Mesenteric fat pad (tissue), 1 donor: ENCODE results near the gene FMNL2. TPM values are rescaled to one million over a fixed set of nuclear protein-coding genes. Genes with fewer than 3 reads are reported as not detected.

ENCODE experiments used
- DNase-seq: peaks from one replicate; pipeline ENCODE4 v3.0.0-alpha.2; 2020; ENCODE audit warnings: low spot score
- total RNA-seq: library from RNA; stranded (reverse); fragmentation: NEBNext Ultra II Directional; extraction: Animal tissue kit (Norgen Biotek cat#: 25700); gene quantifications from one replicate; pipeline ENCODE4 v1.2.1, GENCODE V29; 2021
- donor health status: DM: yes; HTN: yes; CAD: no.

The FMNL2 gene
- total RNA-seq, 1 donor from 2014 or later, result 57.6 TPM

GRCh38 chr2:152446213-152446612 lies 111.2 kb downstream of the FMNL2 start:
- no peak for DNase-seq

- no peak for DNase-seq
Measured at GRCh38 chr2:152447897-152448296, 112.9 kb downstream of the FMNL2 start.

- DNase-seq, result no peak
Measured at GRCh38 chr2:152448606-152449005, 113.6 kb downstream of the FMNL2 start.

- no peak for DNase-seq
Measured at GRCh38 chr2:152449578-152449977, 114.6 kb downstream of the FMNL2 start.

GRCh38 chr2:152450176-152450575 lies 115.2 kb downstream of the FMNL2 start:
- DNase-seq, result no peak

- DNase-seq, result no peak
Measured at GRCh38 chr2:152452256-152452973, 117.4 kb downstream of the FMNL2 start.

GRCh38 chr2:152453129-152453911 lies 118.3 kb downstream of the FMNL2 start:
- DNase-seq, result no peak

- DNase-seq, result no peak
Measured at GRCh38 chr2:152454371-152454770, 119.4 kb downstream of the FMNL2 start.

- DNase-seq, result no peak
Measured at GRCh38 chr2:152454960-152455359, 120.0 kb downstream of the FMNL2 start.

GRCh38 chr2:152455738-152456137 lies 120.8 kb downstream of the FMNL2 start:
- no peak for DNase-seq

GRCh38 chr2:152456262-152456661 lies 121.3 kb downstream of the FMNL2 start:
- DNase-seq, result no peak

- DNase-seq, result no peak
Measured at GRCh38 chr2:152458441-152458940, 123.5 kb downstream of the FMNL2 start.

GRCh38 chr2:152459091-152459490 lies 124.1 kb downstream of the FMNL2 start:
- no peak for DNase-seq

- DNase-seq, result no peak
Measured at GRCh38 chr2:152460567-152460966, 125.6 kb downstream of the FMNL2 start.

- DNase-seq, result no peak
Measured at GRCh38 chr2:152462120-152462519, 127.1 kb downstream of the FMNL2 start.

GRCh38 chr2:152462779-152463178 lies 127.8 kb downstream of the FMNL2 start:
- no peak for DNase-seq

- no peak for DNase-seq
Measured at GRCh38 chr2:152464851-152465470, 130.0 kb downstream of the FMNL2 start.

- DNase-seq, result no peak
Measured at GRCh38 chr2:152465541-152465940, 130.6 kb downstream of the FMNL2 start.

GRCh38 chr2:152466041-152466440 lies 131.1 kb downstream of the FMNL2 start:
- DNase-seq, result no peak

GRCh38 chr2:152466980-152467676 lies 132.2 kb downstream of the FMNL2 start:
- no peak for DNase-seq

GRCh38 chr2:152467677-152468410 lies 132.9 kb downstream of the FMNL2 start:
- no peak for DNase-seq
